ENCODE results near the gene ZNF823. TPM values are rescaled to one million over a fixed set of nuclear protein-coding genes. Genes with fewer than 3 reads are reported as not detected.
"Not testable (repeated sequence)": the region's sequence is repeated elsewhere in the genome, so short reads cannot be mapped to it uniquely, and the experiment has no call there.

Gene ZNF823
- total RNA-seq, 2 experiments from 2014 or later: 5.7 to 7.0 TPM

- Histone ChIP-seq H3K27ac (ENCODE audit: low read depth, low read length, poor library complexity, severe bottlenecking) (no peak overlapping the region), H3K9me3 (ENCODE audit: low read length) (peaks cover 20% of the 10 kb centered on the region; the same call in 1 of the 2 replicates), H4K20me1 (ENCODE audit: insufficient read depth, low read length) (no peaks in the 10 kb centered on the region), H3K79me2 (ENCODE audit: insufficient read depth, low read depth, low read length) (no peaks in the 10 kb centered on the region), H3K36me3 (ENCODE audit: insufficient read depth, low read length) (peaks cover 63% of the 10 kb centered on the region), H2AFZ (ENCODE audit: low read length) (no peak overlapping the region), H3K4me2 (ENCODE audit: low read length) (no peak overlapping the region), H3K4me3 (ENCODE audit: low read depth, low read length, poor library complexity, severe bottlenecking) (no peak overlapping the region), H3K4me1 (ENCODE audit: insufficient read depth, low read length, poor library complexity, severe bottlenecking) (no peaks in the 10 kb centered on the region), H3K9me2 (ENCODE audit: insufficient read depth, low read length) (no peaks in the 10 kb centered on the region)
- ChIA-PET POLR2A (no interaction called here), CTCF (ENCODE audit: unreplicated experiment) (no interaction called here)
- TF ChIP-seq CTCF (conservative IDR thresholded peaks at IDR 0.05; ENCODE audit: low read length) (no peak), EZH2phosphoT487 (IDR thresholded peaks at IDR 0.05; ENCODE audit: borderline replicate concordance, low read depth, low read length) (no peak)
- BruUV-seq (replicated peaks): no TSS peak
- DNase-seq (ENCODE audit: low spot score): no peak
- intact Hi-C loops (cut with micrococcal nuclease; ENCODE audit: unreplicated experiment): no loop called here
These were observed 41.8 kb upstream of the ZNF823 start for GRCh38 chr19:11780431-11781020.

DNA sequence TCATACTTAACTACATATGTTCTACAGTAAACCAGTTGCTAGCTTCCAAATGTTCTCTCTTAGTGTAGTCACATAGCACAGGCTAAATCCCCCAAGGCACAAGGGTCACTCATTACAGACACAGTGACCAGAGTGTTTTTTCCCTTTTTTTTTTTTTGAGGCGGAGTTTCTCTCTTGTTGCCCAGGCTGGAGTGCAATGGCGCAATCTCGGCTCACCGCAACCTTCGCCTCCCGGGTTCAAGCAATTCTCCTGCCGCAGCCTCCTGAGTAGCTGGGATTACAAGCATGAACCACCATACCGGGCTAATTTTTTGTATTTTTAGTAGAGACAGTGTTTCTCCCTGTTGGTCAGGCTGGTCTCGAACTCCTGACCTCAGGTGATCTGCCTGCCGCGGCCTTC is 37.9 kb upstream of the ZNF823 start:
- POLR2A ChIA-PET; H3K27ac ChIP-seq (ENCODE audit: low read depth, low read length, poor library complexity, severe bottlenecking); H2AFZ ChIP-seq (ENCODE audit: low read length); CTCF ChIA-PET (ENCODE audit: unreplicated experiment); intact Hi-C loops (cut with micrococcal nuclease; ENCODE audit: unreplicated experiment); H4K20me1 ChIP-seq (ENCODE audit: insufficient read depth, low read length); H3K9me3 ChIP-seq (ENCODE audit: low read length); H3K4me2 ChIP-seq (ENCODE audit: low read length); BruUV-seq (replicated peaks); H3K79me2 ChIP-seq (ENCODE audit: insufficient read depth, low read depth, low read length); H3K9me2 ChIP-seq (ENCODE audit: insufficient read depth, low read length); H3K4me3 ChIP-seq (ENCODE audit: low read depth, low read length, poor library complexity, severe bottlenecking); H3K4me1 ChIP-seq (ENCODE audit: insufficient read depth, low read length, poor library complexity, severe bottlenecking); DNase-seq (ENCODE audit: low spot score): not testable (repeated sequence)
- H3K36me3 ChIP-seq (ENCODE audit: insufficient read depth, low read length): peaks cover 43% of the 10 kb centered on the region

GRCh38 chr19:11771520-11771919 is 32.8 kb upstream of the ZNF823 start:
- H3K4me3 ChIP-seq (ENCODE audit: low read depth, low read length, poor library complexity, severe bottlenecking); CTCF ChIA-PET (ENCODE audit: unreplicated experiment); BruUV-seq (replicated peaks); DNase-seq (ENCODE audit: low spot score); intact Hi-C loops (cut with micrococcal nuclease; ENCODE audit: unreplicated experiment); H4K20me1 ChIP-seq (ENCODE audit: insufficient read depth, low read length); H2AFZ ChIP-seq (ENCODE audit: low read length); H3K9me2 ChIP-seq (ENCODE audit: insufficient read depth, low read length); H3K27ac ChIP-seq (ENCODE audit: low read depth, low read length, poor library complexity, severe bottlenecking); H3K79me2 ChIP-seq (ENCODE audit: insufficient read depth, low read depth, low read length); H3K4me2 ChIP-seq (ENCODE audit: low read length): not testable (repeated sequence)
- Histone ChIP-seq H3K4me1 (ENCODE audit: insufficient read depth, low read length, poor library complexity, severe bottlenecking) (peaks cover 11% of the 10 kb centered on the region), H3K9me3 (ENCODE audit: low read length) (peaks cover 13% of the 10 kb centered on the region; the same call in 1 of the 2 replicates), H3K36me3 (ENCODE audit: insufficient read depth, low read length) (peaks cover 15% of the 10 kb centered on the region; the same call in 1 of the 2 replicates)
- peak; percentile 50 for TF ChIP-seq CTCF (conservative IDR thresholded peaks at IDR 0.05; ENCODE audit: low read length)
- POLR2A ChIA-PET: interaction anchor here (0.6 to 0.7 kb wide), 2 partner anchors 39 to 875 kb away, joined by 3 to 5 read pairs; no protein-coding TSS in a partner anchor
